Gastroesophageal sphincter (tissue), 3 donors: ENCODE measurements around the gene ROR2.

Source experiments
- EP300 ChIP-seq: sonication (generic); formaldehyde crosslinking; IDR thresholded peaks from one replicate; pipeline ENCODE4 v1.6.1; 2017; ENCODE audit warnings: antibody characterized with exemption, mild to moderate bottlenecking
- POLR2A ChIP-seq, 2 donors: fragments of 450-650 bp; IDR thresholded peaks; one replicate each; pipeline ENCODE4 v1.6.1; 2017; ENCODE audit warnings: antibody characterized with exemption in 2 of 2, mild to moderate bottlenecking in 2 of 2, moderate library complexity in 1 of 2
- TF ChIP-seq, protein P1 (sequence below), 4 experiments: fragments of 200-600 bp in 2 of 4; fragments of 450-650 bp in 2 of 4; sonication (generic) in 1 of 4; IDR thresholded peaks; one replicate each; pipeline ENCODE4 v1.5.1; 2017 to 2019; ENCODE audit warnings: antibody characterized with exemption in 4 of 4, mild to moderate bottlenecking in 2 of 4, moderate library complexity in 2 of 4

- TF ChIP-seq POLR2A (IDR thresholded peaks at IDR 0.05) (no peak), EP300 (no peak)
- TF ChIP-seq, protein P1, sequence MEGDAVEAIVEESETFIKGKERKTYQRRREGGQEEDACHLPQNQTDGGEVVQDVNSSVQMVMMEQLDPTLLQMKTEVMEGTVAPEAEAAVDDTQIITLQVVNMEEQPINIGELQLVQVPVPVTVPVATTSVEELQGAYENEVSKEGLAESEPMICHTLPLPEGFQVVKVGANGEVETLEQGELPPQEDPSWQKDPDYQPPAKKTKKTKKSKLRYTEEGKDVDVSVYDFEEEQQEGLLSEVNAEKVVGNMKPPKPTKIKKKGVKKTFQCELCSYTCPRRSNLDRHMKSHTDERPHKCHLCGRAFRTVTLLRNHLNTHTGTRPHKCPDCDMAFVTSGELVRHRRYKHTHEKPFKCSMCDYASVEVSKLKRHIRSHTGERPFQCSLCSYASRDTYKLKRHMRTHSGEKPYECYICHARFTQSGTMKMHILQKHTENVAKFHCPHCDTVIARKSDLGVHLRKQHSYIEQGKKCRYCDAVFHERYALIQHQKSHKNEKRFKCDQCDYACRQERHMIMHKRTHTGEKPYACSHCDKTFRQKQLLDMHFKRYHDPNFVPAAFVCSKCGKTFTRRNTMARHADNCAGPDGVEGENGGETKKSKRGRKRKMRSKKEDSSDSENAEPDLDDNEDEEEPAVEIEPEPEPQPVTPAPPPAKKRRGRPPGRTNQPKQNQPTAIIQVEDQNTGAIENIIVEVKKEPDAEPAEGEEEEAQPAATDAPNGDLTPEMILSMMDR (IDR thresholded peaks at IDR 0.05), result no peak
These were observed 8.1 kb upstream of the ROR2 start for GRCh38 chr9:91958174-91958573.
